K562 (cell line): ENCODE measurements around the gene ORM1. TPM values are rescaled to one million over a fixed set of nuclear protein-coding genes. Genes with fewer than 3 reads are reported as not detected.
A peak's percentile ranks its signal among the peaks of the same experiment; 100 is the strongest.

Experiments
- ATAC-seq: fragments of 200-7000 bp; cut with Tn5 transposase; 3 replicates; pipeline ENCODE4 v1.9.1; 2020; ENCODE audit warnings: moderate library complexity
- BruUV-seq: library from RNA; stranded (reverse); fragments of 400-500 nt; replicated peaks from 2 replicates; lab custom pipeline; 2021; lab: Mats Ljungman, UMichigan
- CTCF ChIA-PET: fragments of 300-600 bp; formaldehyde crosslinking; extraction: SDS; loops from one replicate; lab custom pipeline; 2021; ENCODE audit warnings: low intra/inter-chr PET ratio; lab: Yijun Ruan, JAX
- POLR2A ChIA-PET: fragments of 300-600, 350-650 bp; sonication (Branson Sonifier 250); formaldehyde crosslinking; extraction: SDS; loops from one replicate; lab custom pipeline; 2021; ENCODE audit warnings: antibody characterized with exemption, inconsistent platforms; lab: Yijun Ruan, JAX
- DNase-seq, 4 experiments: peaks; one replicate each; pipeline versions ENCODE4 v3.0.0 to v3.0.0-alpha.2; 2011 to 2018; ENCODE audit warnings: low spot score in 3 of 4, mixed read lengths in 3 of 4; ENCODE audit errors: extremely low read depth in 1 of 4
- FAIRE-seq: peaks from 2 replicates; lab custom pipeline; 2011; peaks lifted over from hg19 to GRCh38; lab: Jason Lieb, UNC
- H2AFZ ChIP-seq: 2 replicates; pipeline ENCODE4 v1.6.0; 2011; ENCODE audit warnings: low read depth, low read length, control low read depth, inconsistent platforms
- H3K27ac ChIP-seq: fragments of 200-600 bp; 3 replicates; pipeline ENCODE4 v1.8.0; 2011; ENCODE audit warnings: low read depth, mild to moderate bottlenecking, control low read depth, inconsistent platforms, low read length, moderate library complexity, mixed read lengths; ENCODE audit errors: extremely low read depth
- H3K27me3 ChIP-seq, 2 experiments: fragments of 300-600 bp in 1 of 2; 2 replicates in 1 of 2; 3 replicates in 1 of 2; pipeline versions ENCODE4 v1.6.0 to v1.8.0; 2011; ENCODE audit warnings: inconsistent platforms in 2 of 2, low read length in 2 of 2, mild to moderate bottlenecking in 1 of 2, mixed read lengths in 1 of 2, moderate library complexity in 1 of 2; ENCODE audit not compliant: control insufficient read depth in 2 of 2, insufficient read depth in 2 of 2
- H3K36me3 ChIP-seq: fragments of 300-600 bp; 3 replicates; pipeline ENCODE4 v1.8.0; 2011; ENCODE audit warnings: mild to moderate bottlenecking, low read length, inconsistent platforms; ENCODE audit not compliant: control insufficient read depth, insufficient read depth
- H3K4me1 ChIP-seq, 2 experiments: fragments of 200-600 bp in 1 of 2; replicated peaks in 1 of 2; 2 replicates in 1 of 2; 3 replicates in 1 of 2; pipeline versions ENCODE4 v1.5.1 to v1.8.0; 2011; ENCODE audit warnings: inconsistent platforms in 2 of 2, low read length in 2 of 2, mild to moderate bottlenecking in 1 of 2, mixed read lengths in 1 of 2, moderate library complexity in 1 of 2; ENCODE audit not compliant: control insufficient read depth in 2 of 2, insufficient read depth in 2 of 2
- H3K4me2 ChIP-seq: 2 replicates; pipeline ENCODE4 v1.6.1; 2011; ENCODE audit warnings: low read length, control low read depth, inconsistent platforms, mixed read lengths; ENCODE audit not compliant: insufficient read depth
- H3K4me3 ChIP-seq: fragments of 200-600 bp; sonication (generic), shearing (Covaris generic); 2 replicates; pipeline ENCODE4 v1.5.1; 2016; ENCODE audit warnings: control low read depth, inconsistent platforms
- H3K79me2 ChIP-seq: fragments of 200-600 bp; 3 replicates; pipeline ENCODE4 v1.8.0; 2011; ENCODE audit warnings: low read length, inconsistent platforms; ENCODE audit not compliant: control insufficient read depth, insufficient read depth
- H3K9ac ChIP-seq, 2 experiments: 2 replicates each; pipeline versions ENCODE4 v1.6.0 to v1.6.1; 2011; ENCODE audit warnings: low read depth in 2 of 2, low read length in 2 of 2, control low read depth in 1 of 2, inconsistent platforms in 1 of 2, mild to moderate bottlenecking in 1 of 2, mixed read lengths in 1 of 2; ENCODE audit not compliant: insufficient read depth in 1 of 2
- H3K9me1 ChIP-seq: one replicate; pipeline ENCODE4 v1.6.0; 2011; ENCODE audit warnings: inconsistent platforms, mild to moderate bottlenecking, low read length, moderate library complexity; ENCODE audit not compliant: control insufficient read depth, insufficient read depth
- H3K9me3 ChIP-seq: replicated peaks from 2 replicates; pipeline ENCODE4 v1.5.1; 2011; ENCODE audit warnings: low read depth, low read length, inconsistent platforms; ENCODE audit not compliant: control insufficient read depth, insufficient read depth
- H4K20me1 ChIP-seq: replicated peaks from 2 replicates; pipeline ENCODE4 v1.6.1; 2011; ENCODE audit warnings: low read length, inconsistent platforms, mixed read lengths; ENCODE audit not compliant: control insufficient read depth, insufficient read depth
- ATF7 ChIP-seq: fragments of 450-650 bp; IDR thresholded peaks from 2 replicates; pipeline ENCODE4 v1.7.1; 2014; ENCODE audit warnings: mild to moderate bottlenecking, moderate library complexity
- BRD4 ChIP-seq: fragments of 200-600 bp; sonication (generic); IDR thresholded peaks from 2 replicates; pipeline ENCODE4 v1.6.1; 2017; ENCODE audit warnings: inconsistent platforms
- CBFA2T3 ChIP-seq: fragments of 450-650 bp; IDR thresholded peaks from 2 replicates; pipeline ENCODE4 v1.6.1; 2017
- IRF9 ChIP-seq: fragments of 450-650 bp; IDR thresholded peaks from 2 replicates; pipeline ENCODE4 v1.6.1; 2016; ENCODE audit warnings: missing biosample characterization, missing genetic modification characterization
- L3MBTL2 ChIP-seq: fragments of 450-650 bp; IDR thresholded peaks from 2 replicates; pipeline ENCODE4 v1.6.1; 2016; ENCODE audit warnings: mild to moderate bottlenecking, moderate library complexity
- MTA2 ChIP-seq: fragments of 450-650 bp; IDR thresholded peaks from 2 replicates; pipeline ENCODE4 v1.6.1; 2016; ENCODE audit warnings: low read depth
- PRDM10 ChIP-seq: fragments of 450-650 bp; IDR thresholded peaks from 2 replicates; pipeline ENCODE4 v1.6.1; 2018; ENCODE audit not compliant: partially characterized antibody
- SMARCB1 ChIP-seq: IDR thresholded peaks from 2 replicates; pipeline ENCODE4 v1.6.1; 2011; ENCODE audit warnings: improper control_type of control experiment, low read depth; ENCODE audit not compliant: insufficient read length
- STAT6 ChIP-seq: sonication (generic); formaldehyde crosslinking; IDR thresholded peaks from 2 replicates; pipeline ENCODE4 v1.8.1; 2023; ENCODE audit warnings: mild to moderate bottlenecking, missing genetic modification reagents
- USF2 ChIP-seq: sonication (generic); formaldehyde crosslinking; IDR thresholded peaks from 2 replicates; pipeline ENCODE4 v1.5.0; 2020; ENCODE audit warnings: missing genetic modification reagents
- WHSC1 ChIP-seq: IDR thresholded peaks from one replicate; pipeline ENCODE4 v1.6.1; 2012; ENCODE audit warnings: low read length, control low read depth, inconsistent platforms
- ZC3H4 ChIP-seq: sonication (generic); formaldehyde crosslinking; IDR thresholded peaks from 2 replicates; pipeline ENCODE4 v1.9.0; 2021; ENCODE audit warnings: missing genetic modification reagents, borderline replicate concordance
- ZNF232 ChIP-seq: sonication (generic); formaldehyde crosslinking; IDR thresholded peaks from 2 replicates; pipeline ENCODE4 v1.8.0; 2022; ENCODE audit warnings: mild to moderate bottlenecking, missing genetic modification reagents
- ZNF431 ChIP-seq: sonication (generic); formaldehyde crosslinking; IDR thresholded peaks from 2 replicates; pipeline ENCODE4 v1.8.0; 2022; ENCODE audit warnings: mild to moderate bottlenecking, missing genetic modification reagents
- WGBS: fragments of 100-300 bp; shearing (Covaris generic); methylation state at CpG from one replicate; pipeline ENCODE4 v1.1.6; 2016; ENCODE audit warnings: low coverage, mixed read lengths; ENCODE audit not compliant: insufficient coverage; ENCODE audit errors: missing lambda C conversion rate; 5-methylcytosine and 5-hydroxymethylcytosine counted together
- in situ Hi-C: fragments of 300-500 bp; cut with MboI; formaldehyde crosslinking; loops from 4 replicates; pipeline ENCODE4 v1.15.0; 2018; ENCODE audit warnings: inconsistent platforms, mixed read lengths
- intact Hi-C: fragments of 100-400 bp; cut with micrococcal nuclease; formaldehyde crosslinking; loops from 2 replicates; pipeline ENCODE4 v1.14.2; 2022
- polyA plus RNA-seq, 8 experiments: library from polyadenylated mRNA; depleted of rRNA in 4 of 8; stranded (reverse) in 5 of 8; unstranded in 3 of 8; fragments of >200 nt; fragmentation: Nextera tagmentation in 2 of 8; fragmentation: Illumina TruSeq in 1 of 8; extraction: Ambion mirVana in 2 of 8; extraction: Trizol in 1 of 8; gene quantifications; 2 replicates each; pipeline versions ENCODE4 v1.2.1 to v1.2.3, GENCODE V29; 2011 to 2014; ENCODE audit warnings: inconsistent platforms in 1 of 8, missing spikeins in 1 of 8
- total RNA-seq, 7 experiments: library from RNA; depleted of rRNA in 6 of 7; stranded (reverse); fragments of >200 nt in 6 of 7; fragmentation: Illumina TruSeq in 2 of 7; extraction: Trizol in 2 of 7; gene quantifications; 2 replicates each; pipeline versions ENCODE4 v1.2.1 to v1.2.3, GENCODE V29; 2011 to 2021; ENCODE audit warnings: low replicate concordance in 1 of 7

Gene ORM1
- total and polyA plus RNA-seq, 9 of the 15 experiments (the other 6 are each of a cell fraction or from before 2014, with no cell fraction given), result 2.9 TPM; not detected in 8

GRCh38 chr9:114317665-114318357 is 5.1 kb upstream of the ORM1 start:
- Histone ChIP-seq H2AFZ (no peak overlapping the region), H3K27ac (no peak overlapping the region), H3K4me3 (no peak overlapping the region), H3K27me3 (peaks cover 7 to 25% of the 10 kb centered on the region in 2 experiments; a peak in 4 of 5 replicates), H3K36me3 (no peaks in the 10 kb centered on the region), H3K9ac (no peak overlapping the region), H3K4me2 (no peak overlapping the region), H3K9me1 (no peaks in the 10 kb centered on the region), H3K4me1 (no peaks in the 10 kb centered on the region; a peak in 1 of 5 replicates), H4K20me1 (no peaks in the 10 kb centered on the region), H3K79me2 (no peaks in the 10 kb centered on the region), H3K9me3 (no peaks in the 10 kb centered on the region)
- in situ Hi-C loops (no loop called here), intact Hi-C loops (no loop called here)
- ChIA-PET POLR2A (no interaction called here), CTCF (no interaction called here)
- peak; percentile 54 for ATAC-seq
- WGBS, result 22% methylated on average over 8 of the region's 8 CpGs
- no TSS peak for BruUV-seq
- FAIRE-seq, result no peak
- DNase-seq, result no peak
- TF ChIP-seq ZNF232 (CRISPR knock-in tag) (no peak), ATF7 (peak; percentile 52; the same call in 1 of the 2 replicates), IRF9 (peak; percentile 67; the same call in 1 of the 2 replicates), ZNF431 (CRISPR knock-in tag) (no peak), MTA2 (no peak), USF2 (CRISPR knock-in tag) (no peak), SMARCB1 (no peak), PRDM10 (no peak), BRD4 (no peak), STAT6 (CRISPR knock-in tag) (no peak), CBFA2T3 (no peak), WHSC1 (no peak), L3MBTL2 (peak; percentile 59; the same call in 1 of the 2 replicates), ZC3H4 (no peak)
